NT2/D1 (cell line): Measurements from ENCODE around the gene RPAIN.

Experiments
- SUZ12 ChIP-seq: IDR thresholded peaks from 2 replicates; pipeline ENCODE4 v1.6.1; 2011; ENCODE audit not compliant: insufficient read length, insufficient read depth; ENCODE audit errors: extremely low read depth
- YY1 ChIP-seq: IDR thresholded peaks from 2 replicates; pipeline ENCODE4 v1.6.1; 2011; ENCODE audit not compliant: insufficient read length, insufficient read depth
- ZNF274 ChIP-seq: IDR thresholded peaks from 2 replicates; pipeline ENCODE4 v1.6.1; 2011; ENCODE audit warnings: mild to moderate bottlenecking, low read depth, low read length

DNA sequence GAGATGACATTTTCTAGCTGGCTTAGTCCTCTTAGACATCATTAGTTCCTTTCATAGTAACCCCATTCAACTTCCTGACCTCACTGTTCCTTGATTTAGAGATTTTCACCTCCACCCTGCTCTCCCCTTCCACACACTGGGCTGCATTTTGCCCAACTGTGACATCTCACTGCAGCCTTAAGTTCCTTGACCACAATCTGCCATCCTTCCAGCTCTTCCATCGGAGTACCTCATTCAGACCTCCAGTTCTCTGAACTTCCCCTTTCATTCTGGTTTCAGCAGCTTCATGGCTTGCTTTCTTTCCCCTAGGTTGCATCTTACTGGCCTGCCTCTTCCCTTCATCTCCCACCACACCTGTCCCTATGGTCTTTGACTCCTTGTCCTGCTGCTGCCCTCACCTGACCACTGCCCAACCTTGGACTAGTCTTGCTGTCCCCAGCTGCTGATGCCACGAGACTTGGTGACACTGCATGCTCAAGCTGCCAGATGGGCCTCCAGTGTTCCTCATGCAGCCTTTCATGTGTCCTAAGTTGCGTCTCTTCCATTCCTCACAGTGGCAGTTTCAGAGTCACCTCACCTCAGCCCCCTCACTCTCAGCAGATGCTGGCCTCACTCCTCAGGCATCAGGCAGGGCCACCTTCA lies 41.3 kb upstream of the RPAIN start:
- TF ChIP-seq YY1: no peak
- TF ChIP-seq SUZ12: no peak
- no peak for TF ChIP-seq ZNF274
